Parathyroid adenoma (tissue), 2 donors: ENCODE results near the gene TMOD1.

Experiments
- H2AFZ ChIP-seq: fragments of 300-600 bp; sonication (generic); one replicate; pipeline ENCODE4 v1.7.0; 2017; ENCODE audit warnings: antibody characterized with exemption, mild to moderate bottlenecking
- H3K27ac ChIP-seq: fragments of 300-600 bp; sonication (generic); one replicate; pipeline ENCODE4 v1.7.0; 2017
- H3K27me3 ChIP-seq: fragments of 300-600 bp; sonication (generic); one replicate; pipeline ENCODE4 v1.7.0; 2017; ENCODE audit warnings: low read length; ENCODE audit not compliant: control insufficient read depth, insufficient read depth
- H3K36me3 ChIP-seq: fragments of 300-600 bp; sonication (generic); one replicate; pipeline ENCODE4 v1.7.0; 2017; ENCODE audit warnings: low read length; ENCODE audit not compliant: control insufficient read depth, insufficient read depth
- H3K4me1 ChIP-seq: fragments of 300-600 bp; sonication (generic); one replicate; pipeline ENCODE4 v1.7.0; 2017; ENCODE audit warnings: control low read depth
- H3K4me2 ChIP-seq: fragments of 300-600 bp; sonication (generic); one replicate; pipeline ENCODE4 v1.7.0; 2017; ENCODE audit warnings: low read length
- H3K4me3 ChIP-seq: fragments of 300-600 bp; sonication (generic); one replicate; pipeline ENCODE4 v1.7.0; 2017; ENCODE audit warnings: low read depth, low read length
- H3K79me2 ChIP-seq: fragments of 300-600 bp; sonication (generic); one replicate; pipeline ENCODE4 v1.7.0; 2017; ENCODE audit warnings: control low read depth
- H3K9ac ChIP-seq: fragments of 300-600 bp; sonication (generic); one replicate; pipeline ENCODE4 v1.7.0; 2017; ENCODE audit warnings: mild to moderate bottlenecking
- H3K9me3 ChIP-seq: fragments of 300-600 bp; sonication (generic); one replicate; pipeline ENCODE4 v1.7.0; 2017; ENCODE audit warnings: low read length; ENCODE audit not compliant: control insufficient read depth
- CTCF ChIP-seq: fragments of 300-600 bp; sonication (generic); IDR thresholded peaks from one replicate; pipeline ENCODE4 v1.7.0; 2017; ENCODE audit warnings: antibody characterized with exemption, mild to moderate bottlenecking
- donor health status: primary hyperparathyroidism.

Gene TMOD1

GRCh38 chr9:97468658-97469448 lies 32.6 kb upstream of the TMOD1 start:
- Histone ChIP-seq H3K4me2 (no peak overlapping the region), H2AFZ (no peak overlapping the region), H3K4me1 (no peaks in the 10 kb centered on the region), H3K36me3 (no peaks in the 10 kb centered on the region), H3K9me3 (no peaks in the 10 kb centered on the region), H3K79me2 (no peaks in the 10 kb centered on the region), H3K4me3 (no peak overlapping the region), H3K27me3 (no peaks in the 10 kb centered on the region), H3K9ac (no peak overlapping the region), H3K27ac (no peak overlapping the region)
- TF ChIP-seq CTCF = peak; percentile 60

GRCh38 chr9:97470076-97470475 lies 31.4 kb upstream of the TMOD1 start:
- H3K79me2 ChIP-seq = no peaks in the 10 kb centered on the region
- no peak overlapping the region for H2AFZ ChIP-seq
- peaks cover 4% of the 10 kb centered on the region for H3K4me1 ChIP-seq
- peak; percentile 13 for TF ChIP-seq CTCF
- no peak overlapping the region for H3K9ac ChIP-seq
- H3K27me3 ChIP-seq = no peaks in the 10 kb centered on the region
- H3K27ac ChIP-seq = no peak overlapping the region
- H3K4me2 ChIP-seq = no peak overlapping the region
- H3K36me3 ChIP-seq = no peaks in the 10 kb centered on the region
- no peaks in the 10 kb centered on the region for H3K9me3 ChIP-seq
- H3K4me3 ChIP-seq = no peak overlapping the region

DNA sequence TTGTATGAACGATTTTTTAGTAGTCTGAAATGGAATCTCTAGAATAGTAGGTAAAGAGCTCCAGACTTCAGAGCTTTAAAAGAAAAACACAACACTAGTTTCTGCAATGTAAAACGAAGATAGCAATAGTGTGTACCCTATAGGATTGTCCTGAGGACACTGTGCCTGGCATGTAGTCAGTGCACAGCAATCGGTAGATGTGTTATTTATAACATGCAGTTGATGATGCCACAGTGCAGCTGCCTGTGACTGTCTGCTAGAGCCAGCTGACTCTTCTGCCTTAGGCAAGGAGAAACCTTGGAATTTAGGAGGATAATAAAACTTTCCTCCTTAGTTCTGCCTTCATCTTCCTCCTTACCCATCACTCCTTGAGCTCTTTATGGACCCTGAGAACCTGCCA lies 27.7 kb upstream of the TMOD1 start:
- Histone ChIP-seq H3K9me3 (no peaks in the 10 kb centered on the region), H3K79me2 (no peaks in the 10 kb centered on the region), H3K36me3 (no peaks in the 10 kb centered on the region), H3K4me2 (no peak overlapping the region), H3K4me1 (peaks cover 5% of the 10 kb centered on the region), H3K9ac (no peak overlapping the region), H3K4me3 (no peak overlapping the region), H2AFZ (no peak overlapping the region), H3K27ac (no peak overlapping the region), H3K27me3 (no peaks in the 10 kb centered on the region)
- no peak for TF ChIP-seq CTCF

DNA sequence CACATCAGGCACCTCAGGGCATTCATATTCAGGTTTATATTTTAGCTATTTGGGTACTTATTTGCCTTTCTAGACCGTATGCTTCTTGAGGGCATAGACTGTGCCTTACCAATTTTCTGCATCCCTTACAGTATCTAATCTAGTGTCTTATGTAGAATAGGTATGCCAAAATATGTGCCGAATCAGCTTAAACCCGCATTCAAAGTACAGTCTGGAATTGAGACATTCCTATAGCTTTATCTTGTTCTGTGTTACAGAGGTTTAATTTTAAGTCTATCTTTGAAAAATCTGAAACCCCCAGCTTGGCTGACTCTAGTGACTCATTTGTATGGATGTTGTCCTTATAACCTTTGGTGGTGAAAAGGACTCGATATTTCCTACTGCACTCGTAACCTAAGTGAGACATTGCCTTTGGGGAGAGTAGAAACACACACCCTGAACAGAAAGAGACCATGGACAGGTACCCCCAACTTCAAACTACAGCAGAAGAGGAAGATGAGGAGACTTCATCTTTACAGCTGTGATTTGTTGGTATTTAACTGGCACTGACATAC lies 27.0 kb upstream of the TMOD1 start:
- H3K4me2 ChIP-seq = no peak overlapping the region
- H3K9me3 ChIP-seq = no peaks in the 10 kb centered on the region
- H3K27me3 ChIP-seq = no peaks in the 10 kb centered on the region
- H3K27ac ChIP-seq = no peak overlapping the region
- H3K4me3 ChIP-seq = no peak overlapping the region
- H3K9ac ChIP-seq = no peak overlapping the region
- no peaks in the 10 kb centered on the region for H3K79me2 ChIP-seq
- TF ChIP-seq CTCF = no peak
- H3K36me3 ChIP-seq = no peaks in the 10 kb centered on the region
- no peak overlapping the region for H2AFZ ChIP-seq
- H3K4me1 ChIP-seq = peaks cover 6% of the 10 kb centered on the region

GRCh38 chr9:97475059-97475458 lies 26.4 kb upstream of the TMOD1 start:
- TF ChIP-seq CTCF = no peak
- Histone ChIP-seq H3K9me3 (no peaks in the 10 kb centered on the region), H3K4me2 (no peak overlapping the region), H3K36me3 (no peaks in the 10 kb centered on the region), H3K4me1 (peaks cover 6% of the 10 kb centered on the region), H3K27me3 (no peaks in the 10 kb centered on the region), H3K9ac (no peak overlapping the region), H3K27ac (no peak overlapping the region), H3K79me2 (no peaks in the 10 kb centered on the region), H2AFZ (no peak overlapping the region), H3K4me3 (no peak overlapping the region)
